ENCODE data around the gene RELN.

RELN gene

DNA sequence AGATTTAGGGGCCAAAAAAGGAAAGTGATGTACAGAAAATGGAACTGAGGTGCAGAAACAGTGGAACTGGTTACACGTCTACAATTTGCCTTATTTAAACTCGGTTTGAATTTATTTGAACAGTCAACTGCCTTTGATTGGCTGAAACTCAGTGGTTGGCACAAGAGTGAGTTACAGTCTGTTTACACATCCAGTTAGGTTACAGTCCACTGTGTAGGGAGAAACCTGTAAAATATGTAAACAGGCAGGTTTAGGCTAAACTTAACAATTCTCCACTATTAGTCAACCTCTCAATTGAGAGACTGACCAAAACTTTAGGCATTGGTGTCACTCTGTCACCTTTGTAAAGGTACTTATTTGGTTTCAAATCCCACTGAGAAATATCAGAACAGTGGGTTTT is 40.3 kb upstream of the RELN start:
- no peak for DNase-seq (ENCODE audit: extremely low spot score)
- TF ChIP-seq, protein P1, sequence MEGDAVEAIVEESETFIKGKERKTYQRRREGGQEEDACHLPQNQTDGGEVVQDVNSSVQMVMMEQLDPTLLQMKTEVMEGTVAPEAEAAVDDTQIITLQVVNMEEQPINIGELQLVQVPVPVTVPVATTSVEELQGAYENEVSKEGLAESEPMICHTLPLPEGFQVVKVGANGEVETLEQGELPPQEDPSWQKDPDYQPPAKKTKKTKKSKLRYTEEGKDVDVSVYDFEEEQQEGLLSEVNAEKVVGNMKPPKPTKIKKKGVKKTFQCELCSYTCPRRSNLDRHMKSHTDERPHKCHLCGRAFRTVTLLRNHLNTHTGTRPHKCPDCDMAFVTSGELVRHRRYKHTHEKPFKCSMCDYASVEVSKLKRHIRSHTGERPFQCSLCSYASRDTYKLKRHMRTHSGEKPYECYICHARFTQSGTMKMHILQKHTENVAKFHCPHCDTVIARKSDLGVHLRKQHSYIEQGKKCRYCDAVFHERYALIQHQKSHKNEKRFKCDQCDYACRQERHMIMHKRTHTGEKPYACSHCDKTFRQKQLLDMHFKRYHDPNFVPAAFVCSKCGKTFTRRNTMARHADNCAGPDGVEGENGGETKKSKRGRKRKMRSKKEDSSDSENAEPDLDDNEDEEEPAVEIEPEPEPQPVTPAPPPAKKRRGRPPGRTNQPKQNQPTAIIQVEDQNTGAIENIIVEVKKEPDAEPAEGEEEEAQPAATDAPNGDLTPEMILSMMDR (IDR thresholded peaks at IDR 0.05; ENCODE audit: control extremely low read depth, extremely low read depth, low read depth, missing control alignments) = no peak
- CTCF ChIA-PET = no interaction called here
- POLR2A ChIA-PET = no interaction called here

DNA sequence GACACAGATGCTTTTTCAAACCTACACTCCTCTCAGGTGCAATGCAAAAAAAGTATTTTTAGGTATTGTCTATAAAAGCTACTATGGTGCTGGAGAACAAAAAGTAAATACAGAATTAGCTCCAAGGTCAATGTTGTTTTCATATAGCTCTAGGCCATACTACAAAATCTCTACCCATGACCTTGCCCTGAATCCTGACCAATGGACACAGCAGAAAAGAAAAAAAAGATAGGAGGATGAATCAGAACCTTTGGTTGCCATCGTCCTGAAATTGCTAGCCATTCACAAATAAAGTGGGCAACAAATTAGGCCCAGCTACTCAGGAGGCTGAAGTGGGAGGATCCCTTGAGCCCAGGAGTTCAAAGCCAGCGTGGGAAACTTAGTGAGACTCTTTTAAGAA is 35.2 kb upstream of the RELN start:
- CTCF ChIA-PET = interaction anchor here (0.8 to 1.7 kb wide), 2 partner anchors 9 to 27 kb away, joined by 3 to 7 read pairs; no protein-coding TSS in a partner anchor
- POLR2A ChIA-PET = interaction anchor here (0.7 kb wide), 1 partner anchor 502 kb away, joined by 6 read pairs; no protein-coding TSS in a partner anchor
- TF ChIP-seq, protein P1 (IDR thresholded peaks at IDR 0.05; ENCODE audit: control extremely low read depth, extremely low read depth, low read depth, missing control alignments) = no peak
- DNase-seq (ENCODE audit: extremely low spot score) = no peak

DNA sequence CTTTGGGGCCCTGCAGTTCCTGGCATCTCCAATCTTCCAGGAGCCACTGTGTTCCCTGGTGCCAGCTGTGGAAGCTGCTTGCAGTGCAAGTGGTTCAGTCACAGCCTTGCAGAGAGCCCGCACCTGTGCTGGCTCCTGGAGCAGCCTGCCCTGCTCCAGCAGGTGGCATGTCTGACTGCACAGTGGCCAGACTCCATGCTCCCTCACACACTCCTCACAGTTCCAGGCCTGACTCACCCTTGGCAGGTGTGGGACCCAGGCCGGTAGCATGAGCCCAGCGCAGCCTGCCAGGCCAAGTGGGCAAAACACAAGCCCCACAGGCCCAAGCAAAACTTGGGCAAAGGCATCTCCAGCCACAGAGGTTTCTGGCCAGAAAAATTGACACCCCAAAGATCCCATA is 33.6 kb upstream of the RELN start:
- ChIA-PET POLR2A (no interaction called here), CTCF (no interaction called here)
- no peak for DNase-seq (ENCODE audit: extremely low spot score)
- TF ChIP-seq, protein P1 (IDR thresholded peaks at IDR 0.05; ENCODE audit: control extremely low read depth, extremely low read depth, low read depth, missing control alignments) = no peak

DNA sequence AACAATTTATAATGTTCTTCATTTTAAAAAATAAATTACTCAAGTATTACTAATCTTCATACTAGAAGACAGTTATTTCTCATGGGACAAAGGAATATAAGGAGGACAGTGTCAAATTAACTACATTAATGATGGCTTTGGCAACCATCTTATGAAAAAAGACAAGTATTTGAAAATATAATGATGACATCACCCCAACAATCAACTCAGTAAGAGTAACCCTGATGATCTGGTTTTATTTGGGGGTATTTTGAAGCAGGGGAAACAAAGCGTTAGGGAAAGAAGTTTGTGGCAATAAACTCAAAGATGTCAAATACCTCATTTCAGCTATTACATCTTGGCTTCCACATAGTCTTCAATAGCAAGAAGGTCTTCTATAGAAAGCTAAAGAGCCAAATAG is 29.0 kb upstream of the RELN start:
- ChIA-PET POLR2A (no interaction called here), CTCF (interaction anchor here (1.3 kb wide), 1 partner anchor 48 kb away, joined by 3 read pairs; no protein-coding TSS in a partner anchor)
- DNase-seq (ENCODE audit: extremely low spot score) = no peak
- TF ChIP-seq, protein P1 (IDR thresholded peaks at IDR 0.05; ENCODE audit: control extremely low read depth, extremely low read depth, low read depth, missing control alignments) = no peak

DNA sequence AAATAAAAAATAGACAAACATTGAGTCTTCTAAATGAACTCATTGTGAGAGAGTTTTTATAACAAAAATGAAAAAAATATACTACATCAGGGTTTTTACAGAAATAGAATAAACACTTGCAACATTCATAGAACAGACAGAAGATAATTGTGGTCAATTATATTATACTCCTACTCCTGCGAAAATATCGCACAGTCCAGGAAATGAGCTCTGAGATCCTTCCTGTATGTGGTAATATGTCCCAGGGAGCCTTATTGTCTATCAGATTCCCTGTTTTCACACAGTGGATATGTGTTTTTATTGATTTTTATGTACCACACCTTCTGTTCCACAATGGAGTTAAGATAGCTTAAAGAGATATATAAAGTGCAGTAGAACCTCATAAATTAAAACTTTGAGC is 27.5 kb upstream of the RELN start:
- no peak for DNase-seq (ENCODE audit: extremely low spot score)
- ChIA-PET CTCF (no interaction called here), POLR2A (no interaction called here)
- TF ChIP-seq, protein P1 (IDR thresholded peaks at IDR 0.05; ENCODE audit: control extremely low read depth, extremely low read depth, low read depth, missing control alignments) = no peak

DNA sequence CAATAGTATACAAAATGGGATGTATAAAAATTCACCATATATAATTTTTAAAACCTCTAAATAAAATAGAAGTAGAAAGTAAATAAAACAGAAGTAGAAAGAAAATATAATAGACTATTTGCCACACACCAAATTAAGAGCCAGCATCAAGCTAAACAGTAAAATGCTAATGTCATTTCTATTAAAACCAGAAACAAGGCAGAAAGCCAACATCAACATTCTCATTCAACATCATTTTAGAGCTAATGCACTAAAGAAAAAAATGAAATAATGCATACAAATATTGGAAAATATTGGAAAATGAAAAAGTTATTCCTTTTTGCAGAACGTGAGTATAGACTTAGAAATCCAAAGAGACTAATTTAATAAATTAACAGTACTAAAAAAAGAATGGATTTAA is 23.4 kb upstream of the RELN start:
- ChIA-PET POLR2A (no interaction called here), CTCF (no interaction called here)
- TF ChIP-seq, protein P1 (IDR thresholded peaks at IDR 0.05; ENCODE audit: control extremely low read depth, extremely low read depth, low read depth, missing control alignments) = no peak
- no peak for DNase-seq (ENCODE audit: extremely low spot score)

DNA sequence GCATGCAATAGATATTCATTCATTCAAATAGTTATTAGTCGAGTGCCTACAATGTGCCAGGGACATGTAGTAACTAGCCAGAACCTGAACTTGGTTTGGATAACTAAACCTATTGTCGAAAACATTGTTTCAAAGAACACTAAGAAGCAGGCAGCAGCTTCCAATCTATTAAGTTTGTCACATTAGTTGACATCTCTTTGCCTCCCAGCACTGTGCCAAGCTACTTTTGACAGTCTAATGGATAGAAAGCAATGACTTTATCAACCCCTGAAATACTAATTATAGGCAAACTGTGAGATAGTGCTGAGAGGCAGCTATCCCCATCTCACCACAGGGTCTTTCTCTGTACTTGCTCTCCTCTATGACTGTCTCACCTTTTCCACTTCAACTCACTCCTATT is 22.4 kb upstream of the RELN start:
- TF ChIP-seq, protein P1 (IDR thresholded peaks at IDR 0.05; ENCODE audit: control extremely low read depth, extremely low read depth, low read depth, missing control alignments) = no peak
- CTCF ChIA-PET = interaction anchor here (1.0 kb wide), 1 partner anchor 20 kb away, joined by 3 read pairs; no protein-coding TSS in a partner anchor
- DNase-seq (ENCODE audit: extremely low spot score) = no peak
- POLR2A ChIA-PET = no interaction called here
